SHP77 (cell line): Measurements from ENCODE around the gene PELO.

Experiments
- DNase-seq, 2 experiments: peaks; one replicate each; lab custom pipeline; 2025; lab: John Stamatoyannopoulos, UW

PELO gene

DNA sequence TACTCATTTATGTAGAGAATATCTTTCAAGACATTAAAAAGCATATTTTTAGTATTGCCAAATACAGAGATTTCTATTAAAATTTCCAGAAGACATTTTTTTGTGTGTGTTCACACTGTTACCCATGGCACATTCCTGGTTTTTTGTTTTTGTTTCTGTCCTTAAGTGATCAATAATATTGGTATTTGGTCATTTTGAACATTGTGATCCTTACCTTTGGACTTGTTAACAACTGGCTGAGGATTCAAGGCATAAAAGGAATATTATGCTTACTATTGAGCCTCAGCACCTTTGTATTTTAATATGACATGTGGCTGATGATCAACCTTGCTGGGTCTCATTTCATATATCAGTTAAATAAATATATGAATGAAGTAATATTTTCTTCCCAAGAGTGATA, 41.9 kb downstream of the PELO start:
- DNase-seq: no peak

DNA sequence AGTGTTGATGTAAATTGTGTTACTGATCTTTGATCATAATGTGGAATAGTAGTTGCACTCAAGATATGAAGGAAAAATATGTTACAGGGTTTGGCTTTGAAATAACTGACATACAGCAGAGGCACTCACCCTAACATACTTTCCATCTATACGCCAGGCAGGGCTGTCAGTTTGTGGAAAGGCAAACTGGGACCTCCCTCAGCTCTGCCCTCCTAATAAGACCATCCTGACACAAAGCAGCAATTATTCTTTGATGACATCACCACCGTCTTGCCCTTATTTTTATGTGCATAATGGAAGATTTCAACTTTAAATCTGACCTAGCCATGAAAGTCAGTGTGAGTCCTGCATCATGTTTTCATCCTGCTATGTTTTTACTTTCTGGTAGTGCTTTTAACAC, 42.9 kb downstream of the PELO start:
- no peak for DNase-seq

DNA sequence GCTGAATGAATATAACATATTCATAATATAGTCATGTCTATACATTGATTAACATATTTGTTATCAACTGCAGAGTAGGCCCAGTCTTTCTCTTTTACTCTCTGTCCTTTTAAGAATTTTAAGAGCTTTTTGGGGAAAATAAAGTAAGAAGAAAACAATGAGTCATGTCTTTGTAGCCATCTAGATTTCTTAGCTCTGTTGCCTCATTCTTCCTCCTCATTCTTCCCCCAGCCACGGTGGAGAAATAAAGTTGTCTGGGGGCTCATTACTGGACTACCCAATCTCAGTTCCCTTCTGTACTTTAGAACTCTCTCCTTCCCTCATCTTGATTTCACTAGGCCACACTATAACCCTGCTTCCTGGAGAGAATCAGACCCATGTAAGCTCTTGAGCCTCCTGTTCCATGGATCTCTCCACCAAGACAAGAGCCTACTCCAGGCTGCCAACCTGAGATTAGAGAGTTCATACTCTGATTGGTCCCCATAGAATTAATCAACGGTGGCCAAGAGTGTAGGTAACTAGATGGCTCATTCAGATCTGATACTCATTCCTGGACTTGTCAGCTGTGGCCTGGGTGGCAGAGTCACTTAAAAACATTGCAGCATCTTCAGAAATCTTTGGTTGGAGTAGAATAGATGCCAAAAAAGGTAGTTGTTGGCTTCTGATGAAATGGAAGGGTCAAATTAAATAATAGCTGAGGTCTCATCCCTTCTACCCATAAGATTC, 44.2 kb downstream of the PELO start:
- DNase-seq: no peak

DNA sequence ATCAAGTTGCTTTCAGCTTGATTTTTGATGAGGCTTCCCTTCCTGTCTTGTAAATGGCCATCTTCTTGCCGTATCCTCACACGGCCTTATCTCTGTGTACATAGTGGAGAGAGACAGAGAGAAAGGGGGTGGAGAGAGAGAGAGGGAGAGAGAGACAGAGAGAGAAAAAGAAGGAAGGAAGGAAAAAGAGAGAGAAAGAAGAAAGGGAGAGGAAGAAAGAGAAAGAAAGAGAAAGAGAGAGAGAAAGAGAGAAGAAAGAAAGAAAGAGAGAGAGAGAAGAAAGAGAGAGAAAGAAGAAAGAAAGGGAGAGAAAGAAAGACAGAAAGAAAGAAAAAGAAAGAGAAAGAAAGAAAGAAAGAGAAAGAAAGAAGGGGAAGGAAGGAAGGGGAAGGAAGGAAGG, 46.6 kb downstream of the PELO start:
- no peak for DNase-seq

DNA sequence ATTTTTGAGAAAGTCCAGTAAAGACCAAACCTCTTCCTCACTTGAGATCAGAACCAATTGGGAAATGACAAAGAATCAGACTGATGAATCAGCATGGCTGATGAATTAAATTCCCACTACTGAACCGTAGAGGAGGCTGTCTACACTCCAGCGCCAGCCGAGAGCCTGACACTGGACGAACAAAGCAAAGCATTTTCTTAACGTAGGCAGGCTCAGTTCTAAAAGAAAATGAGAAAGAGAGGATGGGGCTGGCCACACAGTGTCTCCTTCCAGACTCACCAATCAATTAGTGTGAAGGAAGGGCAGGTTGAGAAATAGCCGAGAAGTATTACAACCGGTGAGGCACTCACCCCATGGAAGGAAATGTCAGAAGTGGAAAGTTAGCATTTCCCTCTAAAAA, 49.4 kb downstream of the PELO start:
- no peak for DNase-seq
